ENCODE measurements around the gene SLC12A9.

The SLC12A9 gene

DNA sequence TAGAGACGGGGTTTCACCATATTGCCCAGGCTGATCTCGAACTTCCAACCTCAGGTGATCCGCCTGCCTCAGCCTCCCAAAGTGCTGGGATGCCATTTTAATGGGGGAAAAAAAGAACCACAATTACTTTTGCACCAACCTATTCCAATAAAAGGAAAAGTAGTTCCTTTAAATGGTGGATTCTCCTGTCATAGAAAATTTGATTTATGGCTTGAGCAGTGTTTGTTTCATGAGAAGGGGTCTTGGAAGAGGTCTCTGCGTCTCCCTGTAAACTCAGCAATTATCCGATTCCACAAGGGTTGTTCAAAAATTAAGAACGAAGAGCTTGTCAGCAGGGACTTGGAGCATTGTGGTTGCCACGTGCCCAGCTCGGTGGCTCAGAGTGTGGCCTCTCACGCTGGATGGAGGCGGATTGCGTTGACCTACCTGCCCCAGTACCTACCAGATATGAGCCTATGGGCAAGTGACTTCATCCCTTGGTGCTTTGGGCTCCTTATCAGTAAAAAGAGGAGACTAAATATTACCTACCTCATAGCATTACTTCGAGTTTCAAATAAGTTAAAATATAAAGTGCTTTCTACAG, 11.8 kb downstream of the SLC12A9 start:
- DNase-seq, result no peak

- DNase-seq, result no peak
Measured at GRCh38 chr7:100865372-100865911, 12.9 kb downstream of the SLC12A9 start.

DNA sequence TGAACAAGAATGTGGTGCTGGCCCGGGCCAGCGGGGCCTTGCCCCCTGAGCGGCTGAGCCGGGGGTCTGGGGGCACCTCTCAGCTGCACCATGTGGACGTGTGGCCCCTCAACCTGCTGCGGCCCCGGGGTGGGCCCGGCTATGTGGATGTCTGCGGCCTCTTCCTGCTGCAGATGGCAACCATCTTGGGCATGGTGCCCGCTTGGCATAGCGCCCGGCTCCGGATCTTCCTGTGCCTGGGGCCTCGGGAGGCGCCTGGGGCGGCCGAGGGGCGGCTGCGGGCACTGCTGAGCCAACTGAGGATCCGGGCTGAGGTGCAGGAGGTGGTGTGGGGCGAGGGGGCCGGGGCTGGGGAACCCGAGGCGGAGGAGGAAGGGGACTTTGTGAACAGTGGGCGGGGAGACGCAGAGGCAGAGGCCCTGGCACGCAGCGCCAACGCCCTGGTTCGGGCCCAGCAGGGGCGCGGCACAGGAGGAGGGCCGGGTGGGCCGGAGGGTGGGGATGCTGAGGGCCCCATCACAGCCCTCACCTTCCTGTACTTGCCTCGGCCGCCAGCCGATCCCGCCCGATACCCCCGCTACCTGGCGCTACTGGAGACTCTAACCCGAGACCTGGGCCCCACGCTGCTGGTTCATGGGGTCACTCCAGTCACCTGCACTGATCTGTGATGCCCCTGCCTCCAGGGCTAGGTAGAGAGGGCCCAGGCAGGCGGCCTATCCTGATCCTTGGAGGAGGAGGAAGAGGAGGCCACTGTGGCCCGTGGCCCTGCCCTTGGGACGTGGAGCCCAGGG, 13.6 kb downstream of the SLC12A9 start:
- no peak for DNase-seq

- DNase-seq, result no peak
Measured at GRCh38 chr7:100866729-100867039, 14.2 kb downstream of the SLC12A9 start.

- peak; percentile 87 for DNase-seq
Measured at GRCh38 chr7:100867040-100867775, 14.7 kb downstream of the SLC12A9 start, which contains the start of gene TRIP6. Gene TRIP6, plus strand, starts transcription at chr7:100867387. Its CDS starts 111 bp downstream, at chr7:100867498.

DNA sequence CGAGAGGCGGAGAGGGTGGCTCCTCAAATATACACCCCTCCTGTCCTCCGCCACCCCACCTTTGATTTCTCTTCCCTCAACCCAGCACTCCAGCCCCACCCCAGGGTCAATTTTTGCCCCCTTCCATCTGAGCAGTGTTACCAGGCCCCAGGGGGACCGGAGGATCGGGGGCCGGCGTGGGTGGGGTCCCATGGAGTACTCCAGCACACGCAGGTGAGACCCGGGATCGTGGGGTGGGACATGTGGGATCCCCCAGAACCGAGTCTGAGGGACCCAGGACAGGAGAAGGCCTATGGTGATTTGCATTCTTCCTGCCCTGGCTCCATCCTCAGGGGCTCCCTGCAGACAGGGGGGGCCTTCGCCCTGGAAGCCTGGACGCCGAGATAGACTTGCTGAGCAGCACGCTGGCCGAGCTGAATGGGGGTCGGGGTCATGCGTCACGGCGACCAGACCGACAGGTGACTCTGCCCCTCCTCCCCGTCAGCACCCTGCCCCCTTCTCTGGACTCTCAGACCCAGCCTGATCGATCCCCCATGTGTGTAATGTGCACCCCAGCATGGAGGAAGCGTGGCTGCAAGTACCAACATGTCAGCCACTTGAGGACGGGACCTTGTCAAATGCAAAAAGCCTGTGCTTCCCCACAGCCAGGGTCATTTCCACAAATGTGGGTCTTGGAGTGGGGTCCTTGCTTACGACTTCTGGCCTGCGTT, 15.4 kb downstream of the SLC12A9 start:
- no peak for DNase-seq

GRCh38 chr7:100873599-100874299, 21.2 kb downstream of the SLC12A9 start:
- peak; percentile 27 for DNase-seq

DNA sequence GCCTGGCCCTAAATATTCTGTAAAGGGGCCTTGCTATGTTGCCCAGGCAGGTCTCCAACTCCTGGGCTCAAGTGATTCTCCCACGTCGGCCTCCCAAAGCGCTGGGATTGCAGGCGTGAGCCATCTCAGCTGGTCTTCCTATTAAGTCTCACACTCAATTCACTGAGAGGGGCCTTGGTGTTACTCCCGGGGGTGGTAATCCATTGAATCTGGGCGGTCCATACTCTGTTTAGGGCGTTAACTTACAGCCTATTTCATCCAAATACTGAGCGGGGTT, 21.7 kb downstream of the SLC12A9 start:
- DNase-seq, result no peak

DNA sequence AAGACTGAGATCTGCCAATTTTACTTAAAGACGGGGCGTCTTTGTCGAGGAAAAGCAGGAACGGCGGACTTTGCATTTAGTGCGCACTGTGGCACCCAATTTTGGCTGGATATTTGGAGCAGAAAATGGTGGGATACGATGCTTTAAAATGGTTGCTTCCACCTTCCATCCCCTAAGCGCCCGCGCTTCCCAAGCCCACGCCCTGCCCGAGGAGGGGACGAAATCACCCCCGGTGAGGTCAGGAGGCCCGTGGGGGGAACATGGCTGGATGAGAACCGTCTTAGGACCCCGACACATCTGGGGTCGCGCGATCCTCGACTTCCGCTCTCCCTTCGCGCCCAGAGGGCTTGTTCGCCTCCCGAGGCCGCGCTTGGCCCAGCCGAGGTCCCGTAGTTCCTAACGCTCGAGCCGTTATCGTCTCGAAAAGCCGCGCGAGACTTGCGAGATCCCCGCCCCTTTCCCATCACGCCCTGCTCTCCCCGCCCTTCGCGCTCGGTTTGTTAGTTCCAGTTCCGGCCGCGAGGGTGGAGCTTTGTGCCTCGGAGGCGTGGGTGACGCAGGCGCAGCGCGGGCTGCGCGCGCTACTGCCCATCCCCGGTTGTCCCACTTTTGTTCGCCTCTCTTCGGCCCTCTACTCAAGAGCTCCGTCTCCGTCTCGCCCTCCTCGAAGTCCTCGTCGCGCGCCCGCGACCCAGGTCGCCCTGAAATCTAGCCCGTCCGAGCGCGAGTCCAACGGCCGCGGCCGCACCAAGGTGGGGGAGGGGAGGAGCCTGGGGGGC, 22.3 kb downstream of the SLC12A9 start, which contains the start of gene SRRT:
SRRT (plus strand) TSS at position 527 of the 779 bp plus-strand sequence. CDS start 488 bp downstream, outside the sequence.
- peak; percentile 96 for DNase-seq

- no peak for DNase-seq
Measured at GRCh38 chr7:100875356-100875751, 22.8 kb downstream of the SLC12A9 start.

DNA sequence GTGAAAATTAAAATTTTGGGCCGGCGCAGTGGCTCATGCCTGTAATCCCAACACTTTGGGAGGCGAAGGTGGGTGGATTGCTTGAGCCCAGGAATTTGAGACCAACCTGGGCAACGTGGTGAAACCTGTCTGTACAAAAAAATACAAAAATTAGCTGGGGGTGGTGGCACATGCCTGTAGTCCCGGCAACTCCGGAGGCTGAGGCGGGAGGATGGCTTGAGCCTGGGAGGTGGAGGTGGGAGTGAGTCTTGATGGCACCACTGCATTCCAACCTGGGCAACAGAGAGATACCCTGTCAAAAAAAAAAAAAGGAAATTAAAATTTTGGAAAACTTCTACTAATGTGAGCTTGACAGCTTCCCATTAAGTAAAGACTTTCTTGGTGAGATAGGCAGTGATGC, 25.5 kb downstream of the SLC12A9 start:
- no peak for DNase-seq

- no peak for DNase-seq
Measured at GRCh38 chr7:100878685-100879084, 26.2 kb downstream of the SLC12A9 start.

DNA sequence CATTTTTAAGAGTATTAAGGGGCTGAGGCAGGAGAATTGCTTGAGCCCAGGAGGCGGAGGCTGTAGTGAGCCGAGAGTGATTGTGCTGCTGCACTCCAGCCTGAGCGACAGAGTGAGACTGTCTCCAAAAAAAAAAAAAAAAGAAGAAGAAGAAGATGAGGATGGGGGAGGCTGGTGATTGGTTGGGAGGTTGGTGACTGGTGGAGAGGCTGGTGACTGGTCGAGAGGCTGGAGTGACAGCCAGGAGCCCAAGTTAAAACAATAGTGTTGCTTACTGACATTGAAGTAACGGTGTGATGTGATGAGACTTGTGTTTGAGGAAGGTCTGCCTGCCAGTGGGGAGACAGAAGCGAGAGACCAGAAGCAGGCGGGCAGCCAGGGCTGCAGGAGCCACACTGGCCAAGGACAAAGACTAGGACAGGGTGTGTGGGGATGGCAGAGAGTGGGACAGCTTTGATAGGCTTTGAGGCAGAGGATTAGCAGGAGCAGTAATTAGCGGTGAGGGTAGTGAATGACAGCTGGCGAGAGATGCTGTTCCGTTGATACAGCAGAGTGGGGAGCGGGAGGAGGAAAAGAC, 27.3 kb downstream of the SLC12A9 start:
- peak; percentile 26 for DNase-seq

DNA sequence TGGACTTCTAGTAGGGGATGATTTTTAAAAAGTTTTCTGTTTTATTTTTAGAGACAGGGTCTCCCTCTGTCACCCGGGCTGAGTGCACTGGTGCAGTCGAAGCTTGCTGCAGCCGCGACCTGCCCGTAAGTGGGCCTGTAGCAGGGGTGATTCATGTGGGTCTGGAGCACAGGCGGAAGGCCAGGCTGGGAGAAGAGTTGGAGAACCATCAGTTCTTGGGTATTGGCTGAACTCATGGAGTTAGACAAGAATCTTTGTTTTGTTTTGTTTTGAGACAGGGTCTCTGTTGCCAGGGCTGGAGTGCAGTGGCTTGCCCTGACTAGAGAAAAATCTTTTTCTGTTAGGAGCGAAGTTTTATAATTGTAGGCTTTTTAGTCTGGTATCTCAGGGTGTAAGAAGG, 28.1 kb downstream of the SLC12A9 start:
- DNase-seq, result no peak

DNA sequence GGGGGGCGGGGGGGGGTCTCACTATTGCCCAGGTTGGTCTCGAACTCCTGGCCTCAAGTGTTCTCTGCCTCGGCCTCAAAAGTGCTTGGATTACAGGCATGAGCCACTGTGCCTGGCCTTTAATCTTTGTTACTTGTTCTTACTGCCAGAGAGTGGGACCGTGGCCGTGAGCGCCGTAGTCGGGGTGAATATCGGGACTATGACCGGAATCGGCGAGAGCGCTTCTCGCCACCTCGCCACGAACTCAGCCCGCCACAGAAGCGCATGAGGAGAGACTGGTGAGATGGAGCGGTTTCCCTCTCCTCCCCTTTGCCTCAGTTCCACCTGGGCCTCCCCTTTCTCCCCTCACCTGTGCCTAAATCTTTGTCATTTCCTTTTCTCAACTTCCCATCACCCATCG, 28.6 kb downstream of the SLC12A9 start:
- no peak for DNase-seq

- DNase-seq, result no peak
Measured at GRCh38 chr7:100882201-100882600, 29.7 kb downstream of the SLC12A9 start.

GRCh38 chr7:100882785-100883526, 30.4 kb downstream of the SLC12A9 start:
- no peak for DNase-seq

DNA sequence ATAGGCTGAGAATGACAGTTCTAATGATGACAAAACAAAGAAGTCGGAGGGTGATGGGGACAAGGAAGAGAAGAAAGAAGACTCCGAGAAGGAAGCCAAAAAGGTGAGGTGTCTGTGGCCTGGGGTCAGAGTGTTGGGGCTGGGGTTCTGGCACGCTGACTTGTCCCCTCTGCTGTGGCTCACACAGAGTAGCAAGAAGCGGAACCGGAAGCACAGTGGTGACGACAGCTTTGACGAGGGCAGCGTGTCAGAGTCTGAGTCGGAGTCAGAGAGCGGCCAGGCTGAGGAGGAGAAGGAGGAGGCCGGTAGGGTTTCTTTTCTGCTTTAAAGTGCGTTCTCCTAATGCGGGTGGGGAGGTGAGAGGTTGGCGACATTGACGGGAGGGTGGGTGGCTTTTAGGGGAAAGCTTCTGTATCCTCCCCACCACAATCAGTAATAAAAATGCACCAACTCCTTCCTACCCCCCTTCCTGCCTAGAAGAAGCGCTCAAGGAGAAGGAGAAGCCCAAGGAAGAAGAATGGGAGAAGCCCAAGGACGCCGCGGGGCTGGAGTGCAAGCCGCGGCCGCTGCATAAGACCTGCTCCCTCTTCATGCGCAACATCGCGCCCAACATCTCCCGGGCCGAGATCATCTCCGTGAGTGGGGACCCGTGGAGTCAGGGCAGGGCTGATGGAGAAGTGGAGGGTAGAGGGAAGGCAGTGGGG, 32.4 kb downstream of the SLC12A9 start:
- peak; percentile 78 for DNase-seq

- no peak for DNase-seq
Measured at GRCh38 chr7:100885440-100886141, 33.1 kb downstream of the SLC12A9 start.

Data from MV-4-11 (cell line).